HFF-Myc (cell line): ENCODE measurements around the gene CORO1C.
A peak's percentile ranks its signal among the peaks of the same experiment; 100 is the strongest.
"Not testable (repeated sequence)": the region's sequence is repeated elsewhere in the genome, so short reads cannot be mapped to it uniquely, and the experiment has no call there.

Experiments used
- DNase-seq: peaks from one replicate; pipeline ENCODE4 v3.0.0-alpha.2; 2011; ENCODE audit warnings: low read depth; ENCODE audit errors: extremely low read depth
- H3K4me3 ChIP-seq: replicated peaks from 2 replicates; pipeline ENCODE4 v1.5.1; 2011; ENCODE audit warnings: low read depth, mild to moderate bottlenecking, control low read depth, low read length
- CTCF ChIP-seq: IDR thresholded peaks from 2 replicates; pipeline ENCODE4 v1.5.1; 2012; ENCODE audit warnings: mild to moderate bottlenecking, low read depth, low read length, control low read depth; ENCODE audit errors: missing control alignments

Gene CORO1C

GRCh38 chr12:108620236-108620879 is 111.0 kb downstream of the CORO1C start:
- no peak overlapping the region for H3K4me3 ChIP-seq
- no peak for DNase-seq
- TF ChIP-seq CTCF, result no peak

- no peak overlapping the region for H3K4me3 ChIP-seq
- no peak for TF ChIP-seq CTCF
- DNase-seq, result no peak
These were observed 111.8 kb downstream of the CORO1C start for GRCh38 chr12:108619369-108620160.

GRCh38 chr12:108618953-108619274 is 112.4 kb downstream of the CORO1C start:
- not testable (repeated sequence) for DNase-seq, H3K4me3 ChIP-seq

- peak; percentile 67 for DNase-seq
- H3K4me3 ChIP-seq, result no peak overlapping the region
- peak; percentile 98 for TF ChIP-seq CTCF
These were observed 113.0 kb downstream of the CORO1C start for GRCh38 chr12:108618079-108618952.

GRCh38 chr12:108616941-108617858 is 114.1 kb downstream of the CORO1C start:
- no peak for TF ChIP-seq CTCF
- H3K4me3 ChIP-seq, result no peak overlapping the region
- DNase-seq, result no peak

- TF ChIP-seq CTCF, result no peak
- DNase-seq, result no peak
- no peak overlapping the region for H3K4me3 ChIP-seq
These were observed 115.0 kb downstream of the CORO1C start for GRCh38 chr12:108616359-108616758.
